PC-9 (cell line): ENCODE measurements around the gene FNIP2. TPM values are rescaled to one million over a fixed set of nuclear protein-coding genes. Genes with fewer than 3 reads are reported as not detected.

Source experiments
- BruUV-seq: library from RNA; stranded (reverse); fragments of 400-500 nt; replicated peaks from 2 replicates; lab custom pipeline; 2021; lab: Mats Ljungman, UMichigan
- CTCF ChIA-PET: fragments of 300-600 bp; sonication (Branson Sonifier 250); formaldehyde crosslinking; loops from one replicate; lab custom pipeline; 2022; ENCODE audit warnings: antibody characterized with exemption; lab: Charles Lee
- POLR2A ChIA-PET: fragments of 300-600 bp; sonication (Branson Sonifier 250); formaldehyde crosslinking; loops from one replicate; lab custom pipeline; 2022; ENCODE audit warnings: antibody characterized with exemption; ENCODE audit not compliant: unreplicated experiment; lab: Charles Lee
- DNase-seq, 2 experiments: peaks; one replicate each; pipeline versions ENCODE4 v3.0.0 to v3.0.0-alpha.2; 2015 to 2022; ENCODE audit warnings: mixed read lengths in 1 of 2
- H2AFZ ChIP-seq: fragments of 200-600 bp; sonication (generic); 2 replicates; pipeline ENCODE4 v1.8.1; 2017; ENCODE audit warnings: antibody characterized with exemption
- H3F3A ChIP-seq: fragments of 200-600 bp; sonication (generic); 2 replicates; pipeline ENCODE4 v1.8.1; 2017; ENCODE audit warnings: antibody characterized with exemption, mild to moderate bottlenecking, low read depth; ENCODE audit not compliant: insufficient read depth
- H3K27ac ChIP-seq: fragments of 200-600 bp; sonication (generic); 2 replicates; pipeline ENCODE4 v1.6.1; 2016; ENCODE audit warnings: mixed run types
- H3K27me3 ChIP-seq: fragments of 200-600 bp; sonication (generic); 2 replicates; pipeline ENCODE4 v1.6.1; 2016; ENCODE audit warnings: low read depth, mixed run types; ENCODE audit not compliant: insufficient read depth
- H3K36me3 ChIP-seq: fragments of 200-600 bp; sonication (generic); 2 replicates; pipeline ENCODE4 v1.6.1; 2016; ENCODE audit warnings: low read depth, mixed run types
- H3K4me1 ChIP-seq: fragments of 200-600 bp; sonication (generic); replicated peaks from 2 replicates; pipeline ENCODE4 v1.6.1; 2016; ENCODE audit warnings: mixed run types; ENCODE audit not compliant: insufficient read depth
- H3K4me2 ChIP-seq: fragments of 200-600 bp; sonication (generic); 2 replicates; pipeline ENCODE4 v1.6.1; 2017; ENCODE audit warnings: mixed run types
- H3K4me3 ChIP-seq: fragments of 200-600 bp; sonication (generic); 2 replicates; pipeline ENCODE4 v1.6.1; 2016; ENCODE audit warnings: mixed run types
- H3K79me2 ChIP-seq: fragments of 200-600 bp; sonication (generic); 2 replicates; pipeline ENCODE4 v1.6.1; 2017; ENCODE audit warnings: low read depth, mixed run types
- H3K9me2 ChIP-seq: fragments of 200-600 bp; sonication (generic); 2 replicates; pipeline ENCODE4 v1.8.1; 2017; ENCODE audit warnings: mild to moderate bottlenecking; ENCODE audit not compliant: insufficient read depth
- H3K9me3 ChIP-seq: fragments of 200-600 bp; sonication (generic); 2 replicates; pipeline ENCODE4 v1.8.1; 2016; ENCODE audit warnings: low read depth; ENCODE audit not compliant: insufficient read depth
- H4K20me1 ChIP-seq: fragments of 200-600 bp; sonication (generic); 2 replicates; pipeline ENCODE4 v1.8.1; 2017; ENCODE audit not compliant: insufficient read depth
- CTCF ChIP-seq: fragments of 200-600 bp; sonication (generic); conservative IDR thresholded peaks from 2 replicates; pipeline ENCODE4 v1.6.1; 2017; ENCODE audit warnings: mixed run types, antibody characterized with exemption, mild to moderate bottlenecking, moderate library complexity
- EZH2 ChIP-seq: fragments of 200-600 bp; sonication (generic); IDR thresholded peaks from 2 replicates; pipeline ENCODE4 v1.8.0; 2017; ENCODE audit warnings: antibody characterized with exemption, low read depth
- intact Hi-C: fragments of 100-400 bp; cut with micrococcal nuclease; formaldehyde crosslinking; loops from one replicate; pipeline ENCODE4 v1.10.0; 2022; ENCODE audit not compliant: unreplicated experiment
- total RNA-seq: library from RNA; stranded (reverse); gene quantifications from 2 replicates; pipeline ENCODE4 v1.2.3, GENCODE V29; 2021

Gene FNIP2
- total RNA-seq, 1 experiment from 2014 or later, result 2.5 TPM

DNA sequence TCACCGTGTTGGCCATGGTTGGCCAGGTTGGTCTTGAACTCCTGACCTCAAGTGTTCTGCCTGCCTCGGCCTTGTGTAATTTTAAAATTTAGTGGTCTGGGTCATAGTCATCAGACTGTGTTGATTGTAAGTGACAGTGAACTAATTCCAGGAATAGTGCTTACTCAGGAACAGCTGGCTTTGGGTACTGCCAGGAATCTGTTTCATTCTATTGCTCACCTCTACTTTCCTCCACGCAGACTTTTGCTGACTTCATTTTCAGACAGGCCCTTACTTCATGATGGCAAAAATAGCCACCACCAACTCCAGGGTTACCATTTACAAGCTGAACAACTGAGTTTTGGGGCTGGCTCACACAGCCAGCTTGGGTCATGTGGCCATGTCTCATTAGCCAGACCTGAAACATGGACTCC lies 54.6 kb downstream of the FNIP2 start:
- TF ChIP-seq CTCF, result no peak
- no peak for TF ChIP-seq EZH2
- Histone ChIP-seq H3K79me2 (no peaks in the 10 kb centered on the region), H3K36me3 (no peaks in the 10 kb centered on the region), H3K4me1 (peaks cover 52% of the 10 kb centered on the region), H3K27ac (no peak overlapping the region), H2AFZ (no peak overlapping the region), H3K4me2 (no peak overlapping the region), H3K27me3 (no peaks in the 10 kb centered on the region), H3K9me3 (no peaks in the 10 kb centered on the region), H4K20me1 (no peaks in the 10 kb centered on the region), H3K9me2 (no peaks in the 10 kb centered on the region), H3F3A (peaks cover 19% of the 10 kb centered on the region), H3K4me3 (no peak overlapping the region)
- ChIA-PET CTCF (no interaction called here), POLR2A (no interaction called here)
- BruUV-seq, result no TSS peak
- no peak for DNase-seq
- intact Hi-C loops, result no loop called here

- peaks cover 21% of the 10 kb centered on the region for H3F3A ChIP-seq
- H2AFZ ChIP-seq, result no peak overlapping the region
- no peaks in the 10 kb centered on the region for H3K79me2 ChIP-seq
- TF ChIP-seq EZH2, result no peak
- no peak for TF ChIP-seq CTCF
- no peaks in the 10 kb centered on the region for H4K20me1 ChIP-seq
- H3K9me3 ChIP-seq, result no peaks in the 10 kb centered on the region
- ChIA-PET POLR2A (interaction anchor here (0.7 kb wide), 1 partner anchor 377 kb away, joined by 3 read pairs; no protein-coding TSS in a partner anchor), CTCF (interaction anchor here (0.6 kb wide), 1 partner anchor 17 kb away, joined by 4 read pairs; no protein-coding TSS in a partner anchor)
- no TSS peak for BruUV-seq
- DNase-seq, result peak in 1 of 2 experiments; percentile 46
- no peaks in the 10 kb centered on the region for H3K27me3 ChIP-seq
- peaks cover 48% of the 10 kb centered on the region for H3K4me1 ChIP-seq
- H3K36me3 ChIP-seq, result no peaks in the 10 kb centered on the region
- no peak overlapping the region for H3K27ac ChIP-seq
- no peaks in the 10 kb centered on the region for H3K9me2 ChIP-seq
- peak overlapping the region; percentile 28; the same call in 1 of the 2 replicates for H3K4me2 ChIP-seq
- no peak overlapping the region for H3K4me3 ChIP-seq
- intact Hi-C loops, result no loop called here
Measured at GRCh38 chr4:158824425-158825274, 55.8 kb downstream of the FNIP2 start.

- intact Hi-C loops, result no loop called here
- H3K27me3 ChIP-seq, result no peaks in the 10 kb centered on the region
Measured at GRCh38 chr4:158825433-158826036, 56.7 kb downstream of the FNIP2 start.

More at GRCh38 chr4:158825433-158826036, 56.7 kb downstream of the FNIP2 start:
- DNase-seq, result no peak
- H4K20me1 ChIP-seq, result no peaks in the 10 kb centered on the region
- H3K9me2 ChIP-seq, result no peaks in the 10 kb centered on the region
- ChIA-PET CTCF (no interaction called here), POLR2A (no interaction called here)
- H3K4me3 ChIP-seq, result no peak overlapping the region
- 0 out of 2 replicates have a peak overlapping the region, but pooled peaks have one; percentile 28 for H3K4me2 ChIP-seq
- BruUV-seq, result no TSS peak
- H3K79me2 ChIP-seq, result no peaks in the 10 kb centered on the region
- H3K4me1 ChIP-seq, result peaks cover 48% of the 10 kb centered on the region
- H2AFZ ChIP-seq, result no peak overlapping the region
- H3K27ac ChIP-seq, result no peak overlapping the region
- H3K9me3 ChIP-seq, result no peaks in the 10 kb centered on the region
- H3F3A ChIP-seq, result peaks cover 21% of the 10 kb centered on the region
- H3K36me3 ChIP-seq, result no peaks in the 10 kb centered on the region
- no peak for TF ChIP-seq EZH2
- TF ChIP-seq CTCF, result no peak
